Activated CD4-positive, alpha-beta T cell treated with anti-CD3 and anti-CD28 coated beads for 1 hour (primary cell): ENCODE measurements around the gene AKT1.

ENCODE experiments used
- DNase-seq: peaks from one replicate; pipeline ENCODE4 v3.0.0-alpha.2; 2020

The AKT1 gene

GRCh38 chr14:104798300-104799243 lies 3.0 kb upstream of the AKT1 start:
- no peak for DNase-seq

DNA sequence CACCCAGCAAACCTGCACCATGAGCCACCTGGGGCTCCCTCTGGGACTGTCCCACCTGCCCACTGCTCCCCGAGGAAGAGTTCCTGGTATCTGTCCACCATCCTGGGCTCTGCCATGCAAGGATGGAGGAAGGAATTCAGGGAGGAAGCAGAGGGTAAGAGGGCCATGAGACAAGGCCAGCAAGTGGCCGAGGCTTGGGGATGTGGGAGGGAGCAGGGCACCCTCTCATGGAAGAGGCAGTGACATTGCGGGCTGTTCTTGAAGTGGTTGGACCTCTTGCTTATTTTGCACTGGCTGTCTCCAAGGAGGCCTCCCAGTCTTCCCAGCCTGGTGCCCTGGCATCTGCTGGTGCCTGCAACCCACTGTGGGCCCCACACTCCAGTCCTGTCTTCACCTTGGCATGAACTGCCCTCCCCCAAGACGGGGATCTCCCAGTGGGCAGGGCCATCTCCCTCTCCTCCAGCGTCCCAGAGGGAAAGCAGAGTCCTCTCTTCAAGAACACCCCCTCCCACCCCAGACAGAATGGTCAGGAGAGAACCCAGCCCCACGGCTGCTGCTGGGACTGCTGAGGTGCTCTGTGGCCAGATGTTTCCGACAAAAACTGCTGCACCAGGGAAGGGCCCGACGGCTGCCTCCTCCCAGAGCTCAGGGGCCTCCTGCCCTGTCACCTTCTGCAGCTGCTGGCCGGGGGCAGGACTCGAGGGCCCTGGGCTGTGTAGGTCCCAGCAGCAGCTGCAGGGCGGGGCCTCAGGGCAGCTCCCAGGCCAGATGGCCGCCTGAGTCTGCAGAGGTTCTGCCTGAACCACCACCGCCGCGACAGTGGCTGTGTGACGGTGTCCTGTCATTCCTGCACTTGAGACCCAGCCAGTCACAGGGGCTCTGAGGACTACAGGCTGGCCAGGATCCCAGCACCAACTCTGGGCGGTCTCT lies 1.8 kb upstream of the AKT1 start:
- no peak for DNase-seq

DNA sequence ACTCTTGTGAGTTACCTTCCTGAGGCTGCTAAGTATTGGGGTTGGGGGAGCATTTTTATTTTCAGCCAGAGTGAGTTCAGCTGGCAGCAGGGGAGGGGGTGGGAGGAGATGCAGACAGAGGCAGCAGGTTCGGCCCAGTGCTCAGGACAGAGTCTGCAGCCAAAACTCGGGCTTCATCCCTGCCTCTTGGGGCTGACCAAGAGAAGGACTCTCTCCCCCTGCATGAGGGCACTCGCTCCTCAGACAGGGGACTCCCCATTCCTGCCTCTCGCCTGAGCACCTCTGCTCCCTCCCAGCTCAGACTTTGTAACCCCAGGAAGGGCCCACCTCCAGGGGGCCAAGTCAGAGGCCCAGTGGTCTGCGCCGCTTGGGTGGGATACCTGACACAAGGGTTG lies 1.1 kb upstream of the AKT1 start:
- no peak for DNase-seq

- peak; percentile 46 for DNase-seq
Observed at GRCh38 chr14:104795781-104796686, 486 bp upstream of the AKT1 start.

GRCh38 chr14:104794631-104794992 lies 936 bp downstream of the AKT1 start:
- DNase-seq = no peak

GRCh38 chr14:104794099-104794498 lies 1.4 kb downstream of the AKT1 start:
- no peak for DNase-seq

DNA sequence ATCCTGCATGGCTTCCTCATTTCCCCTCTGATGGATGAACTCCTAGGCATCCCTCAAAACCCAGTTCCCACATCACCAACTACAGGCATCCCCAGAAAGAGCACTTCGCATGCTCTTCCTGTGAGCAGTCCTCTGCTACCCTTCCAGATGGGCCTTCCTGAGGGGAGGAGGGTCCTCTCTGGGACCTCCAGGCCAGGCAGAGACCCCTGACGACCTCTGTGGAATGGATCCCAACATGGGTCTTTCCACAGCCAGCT lies 1.9 kb downstream of the AKT1 start:
- DNase-seq = no peak

DNA sequence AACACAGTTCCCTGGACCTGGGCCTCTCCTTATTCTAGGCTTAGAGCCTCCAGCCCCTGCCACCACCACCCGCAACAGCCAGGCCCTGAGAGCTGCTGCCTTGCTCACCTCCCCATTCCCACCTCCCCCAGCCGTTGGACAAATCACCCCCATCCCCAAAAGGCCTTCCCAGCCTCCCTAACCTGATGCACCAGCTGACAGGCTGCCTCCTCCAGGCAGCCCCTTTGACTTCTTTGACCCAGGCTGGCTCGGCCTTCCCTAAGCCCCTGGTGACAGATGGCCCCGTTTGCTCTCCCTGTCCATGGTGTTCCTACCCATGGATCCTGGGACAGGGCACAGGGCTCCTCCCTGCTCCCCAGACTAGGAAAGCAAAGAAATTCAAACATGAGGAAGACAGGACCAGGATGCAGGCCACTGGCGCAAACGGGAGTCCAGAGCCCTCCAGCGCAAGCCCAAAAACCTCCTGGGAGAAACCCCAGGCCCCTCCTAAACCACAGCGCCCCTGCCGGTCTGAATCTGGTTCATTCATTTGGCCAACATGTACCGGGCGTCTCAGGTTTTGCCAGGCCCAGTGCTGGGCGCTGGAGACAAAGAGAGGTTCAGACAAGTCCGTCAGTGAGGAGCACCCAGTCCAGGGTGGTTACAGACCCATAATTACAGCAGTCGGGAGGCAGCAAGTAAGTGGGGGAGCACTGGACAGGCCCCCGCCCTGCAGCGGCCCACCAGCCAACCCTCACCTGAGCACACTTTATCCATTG lies 2.4 kb downstream of the AKT1 start:
- no peak for DNase-seq

GRCh38 chr14:104792101-104792884 lies 3.3 kb downstream of the AKT1 start:
- DNase-seq = no peak

DNA sequence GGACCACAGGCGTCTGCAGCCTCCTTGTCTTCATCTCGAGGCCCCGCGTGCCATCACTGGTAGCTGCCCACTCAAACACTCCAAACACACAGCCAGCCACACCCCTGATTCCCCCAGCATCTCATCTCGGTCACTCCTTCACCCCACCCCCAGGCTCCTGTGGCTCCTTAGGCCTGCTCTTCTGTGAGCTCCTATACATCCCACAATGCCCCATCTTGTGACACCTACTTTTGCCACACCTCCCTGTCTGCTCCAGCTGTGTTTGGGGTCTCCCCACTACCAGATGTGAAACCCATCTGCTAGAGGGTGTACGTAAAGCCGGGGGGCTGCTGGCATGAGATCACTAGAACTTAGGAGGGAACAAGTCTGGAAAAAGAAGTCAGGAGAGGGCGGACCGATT lies 4.1 kb downstream of the AKT1 start:
- DNase-seq = no peak

GRCh38 chr14:104789752-104790743 lies 5.5 kb downstream of the AKT1 start:
- DNase-seq = no peak

- no peak for DNase-seq
Observed at GRCh38 chr14:104788873-104789663, 6.5 kb downstream of the AKT1 start.

GRCh38 chr14:104788161-104788818 lies 7.3 kb downstream of the AKT1 start:
- DNase-seq = no peak

DNA sequence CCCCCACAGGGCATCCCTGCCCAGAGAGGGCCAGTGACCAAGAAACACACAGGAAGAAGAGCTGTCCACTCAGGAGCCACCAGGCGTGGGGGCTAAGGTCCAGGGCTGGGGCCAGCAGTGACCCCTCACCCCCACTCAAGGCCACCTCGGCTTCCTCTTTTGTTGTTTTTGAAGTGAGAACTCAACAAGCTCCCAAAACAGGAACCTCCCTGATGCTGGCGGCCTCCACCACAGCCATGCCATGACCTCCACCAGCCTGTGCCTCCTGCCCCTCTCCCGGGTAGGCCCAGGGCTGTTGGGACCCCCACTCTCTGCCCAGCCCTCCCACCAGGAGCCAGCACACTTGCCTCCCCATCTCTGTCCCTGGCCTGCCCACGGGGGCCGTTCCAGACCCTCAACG lies 7.8 kb downstream of the AKT1 start:
- no peak for DNase-seq

DNA sequence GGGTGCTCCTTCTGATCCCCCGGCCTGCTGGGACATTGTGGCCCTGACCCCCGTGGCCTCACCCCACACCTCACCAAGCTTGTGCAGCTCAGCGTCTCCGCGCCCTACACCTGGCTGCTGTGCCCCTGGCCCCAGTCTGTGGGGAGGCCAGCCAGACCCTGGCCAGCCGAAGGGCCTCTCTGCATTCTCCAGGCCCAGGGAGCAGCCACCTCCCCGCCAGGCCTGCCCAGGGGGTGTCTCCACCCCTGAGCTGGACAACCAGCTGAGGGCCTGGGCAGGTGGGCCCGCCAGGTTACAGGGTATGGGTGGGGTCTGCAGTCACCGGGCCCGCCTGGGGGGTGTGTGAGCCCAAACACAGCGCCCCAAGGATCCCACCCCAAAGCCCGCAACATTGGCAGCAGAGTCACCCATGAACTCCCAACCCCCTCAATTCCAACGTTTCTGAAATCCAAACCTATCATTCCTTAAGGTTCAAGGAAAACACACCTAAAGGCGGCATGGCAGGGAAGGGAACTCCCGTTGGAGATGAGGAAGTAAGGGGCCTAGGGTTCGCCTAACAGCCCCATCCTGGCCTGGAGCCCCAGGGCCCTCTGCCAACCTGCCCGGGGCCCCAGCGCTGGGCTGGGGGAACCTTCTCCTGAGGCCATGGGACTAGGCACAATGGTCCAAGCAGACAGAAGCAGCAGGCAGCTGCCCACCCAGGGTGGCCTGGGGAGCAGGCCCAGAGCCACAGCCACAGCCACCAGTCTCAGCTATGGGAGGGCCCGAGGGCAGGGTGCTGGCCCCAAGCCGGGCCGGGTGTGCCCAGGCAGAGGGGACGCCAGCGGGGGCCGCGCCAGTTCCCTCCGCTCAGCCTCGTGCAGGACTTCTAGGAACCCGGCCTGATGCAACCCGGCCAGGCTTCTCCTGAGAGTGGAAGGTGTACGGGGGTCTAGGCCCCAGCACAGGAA lies 8.5 kb downstream of the AKT1 start:
- DNase-seq = no peak

DNA sequence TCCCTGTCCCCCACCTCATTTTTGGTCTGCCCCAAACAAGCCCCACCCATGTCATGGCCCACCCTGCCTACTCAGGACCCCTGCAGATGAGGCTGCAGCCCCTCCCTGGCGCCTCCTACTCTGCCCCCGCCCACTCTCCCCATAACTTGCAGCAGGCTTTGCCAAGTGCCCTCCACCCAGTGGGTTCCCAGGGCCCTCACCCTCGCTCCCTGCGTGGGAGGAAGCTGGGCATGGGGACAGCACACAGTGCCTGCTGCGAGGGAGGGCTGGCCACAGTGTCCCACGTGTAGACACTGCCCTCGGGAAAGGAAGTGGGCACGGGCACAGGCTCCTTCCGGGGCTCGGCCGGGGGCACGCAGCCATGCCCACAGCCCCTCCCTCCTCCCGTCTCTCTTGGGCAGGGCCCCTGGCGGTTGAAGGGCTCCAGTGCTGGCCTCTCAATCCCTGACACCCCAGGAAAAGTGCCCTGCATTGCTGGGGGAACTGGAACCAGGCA lies 9.4 kb downstream of the AKT1 start:
- no peak for DNase-seq

GRCh38 chr14:104785708-104786080 lies 9.9 kb downstream of the AKT1 start:
- DNase-seq = no peak
